Posterior cingulate gyrus (tissue), 11 donors: ENCODE results near the gene DCAF11.
"Not testable (repeated sequence)": the region's sequence is repeated elsewhere in the genome, so short reads cannot be mapped to it uniquely, and the experiment has no call there.

ENCODE experiments used
- DNase-seq, 10 donors: peaks; one replicate each; pipeline versions ENCODE4 v3.0.0 to v3.0.0-alpha.2; 2020 to 2021; ENCODE audit warnings: mixed read lengths in 3 of 10
- intact Hi-C: fragments of 100-400 bp; cut with DNase I; formaldehyde crosslinking; loops from one replicate; pipeline ENCODE4 v1.15.1; 2023

DCAF11 gene

DNA sequence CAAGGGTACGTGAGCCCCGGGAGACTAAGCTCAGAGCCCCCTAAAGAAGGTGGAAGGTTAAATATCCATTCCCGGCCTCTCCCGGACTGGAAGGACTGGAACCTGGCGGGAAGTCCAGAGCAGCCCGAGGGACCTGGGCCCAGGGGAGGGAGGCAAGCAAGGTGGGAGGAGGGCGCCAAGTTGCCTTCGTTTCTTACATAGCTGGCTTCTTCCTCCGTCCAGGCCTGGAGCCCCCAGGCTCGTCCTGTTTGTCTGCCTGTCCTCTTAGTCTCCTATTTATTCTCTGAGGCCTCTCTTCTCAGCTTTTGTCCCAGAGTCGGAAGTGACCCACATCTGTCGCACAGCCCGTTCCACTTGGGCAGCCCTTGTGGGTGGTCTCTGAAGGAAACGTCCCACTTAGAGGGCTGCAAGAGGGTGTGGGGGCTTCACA lies 19.7 kb upstream of the DCAF11 start:
- intact Hi-C loops: loop anchor here (5.0 kb wide), 1 partner anchor 43 kb away; the partner anchor contains the start of gene CARMIL3
- peak in 1 of 10 donors; percentile 67 for DNase-seq

- DNase-seq: peak in 3 of 10 donors; percentile 26 to 83 (median 81)
- intact Hi-C loops: no loop called here
These were observed 19.1 kb upstream of the DCAF11 start for GRCh38 chr14:24095271-24096068.

- intact Hi-C loops: no loop called here
- peak in 2 of 10 donors; percentile 24 to 55 for DNase-seq
These were observed 17.9 kb upstream of the DCAF11 start for GRCh38 chr14:24096545-24097181.

GRCh38 chr14:24098229-24098926 lies 16.2 kb upstream of the DCAF11 start:
- peak in 2 of 10 donors; percentile 54 to 65 for DNase-seq
- intact Hi-C loops: no loop called here

DNA sequence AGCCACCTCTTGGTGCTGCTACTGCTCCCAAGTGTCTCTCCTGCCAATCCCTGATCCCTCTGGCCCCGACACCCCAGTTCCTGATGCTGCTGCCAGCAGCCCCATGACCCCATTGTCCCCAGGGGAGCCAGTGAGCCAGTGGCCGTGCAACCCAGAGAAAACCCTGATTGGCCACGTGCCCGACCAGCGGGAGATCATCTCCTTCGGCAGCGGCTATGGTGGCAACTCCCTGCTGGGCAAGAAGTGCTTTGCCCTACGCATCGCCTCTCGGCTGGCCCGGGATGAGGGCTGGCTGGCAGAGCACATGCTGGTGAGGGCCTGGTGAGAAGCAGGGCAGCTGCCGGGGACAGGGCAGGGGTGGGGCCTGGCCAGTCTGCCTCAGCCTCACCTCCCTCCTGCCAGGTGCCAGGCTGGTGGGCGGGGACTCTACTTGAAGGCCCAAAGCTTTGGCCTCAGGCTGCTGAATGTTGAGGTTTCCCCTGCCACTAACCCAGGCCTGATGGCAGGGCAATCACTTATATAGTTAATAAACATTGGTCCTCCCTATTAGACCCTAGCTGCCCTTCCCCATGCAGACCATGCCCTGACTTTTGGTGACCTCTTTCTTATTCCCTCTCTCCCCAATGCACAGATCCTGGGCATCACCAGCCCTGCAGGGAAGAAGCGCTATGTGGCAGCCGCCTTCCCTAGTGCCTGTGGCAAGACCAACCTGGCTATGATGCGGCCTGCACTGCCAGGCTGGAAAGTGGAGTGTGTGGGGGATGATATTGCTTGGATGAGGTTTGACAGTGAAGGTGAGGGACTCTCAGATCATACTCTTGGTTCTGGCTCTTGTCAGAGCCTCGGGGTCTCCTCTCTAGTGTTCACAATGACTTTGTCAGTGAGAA lies 15.4 kb upstream of the DCAF11 start:
- DNase-seq: peak in 4 of 10 donors; percentile 17 to 80 (median 48)

GRCh38 chr14:24100197-24100981 lies 14.2 kb upstream of the DCAF11 start:
- intact Hi-C loops: no loop called here

More for the DNA sequence above, 15.4 kb upstream of the DCAF11 start:
- intact Hi-C loops: no loop called here

DNA sequence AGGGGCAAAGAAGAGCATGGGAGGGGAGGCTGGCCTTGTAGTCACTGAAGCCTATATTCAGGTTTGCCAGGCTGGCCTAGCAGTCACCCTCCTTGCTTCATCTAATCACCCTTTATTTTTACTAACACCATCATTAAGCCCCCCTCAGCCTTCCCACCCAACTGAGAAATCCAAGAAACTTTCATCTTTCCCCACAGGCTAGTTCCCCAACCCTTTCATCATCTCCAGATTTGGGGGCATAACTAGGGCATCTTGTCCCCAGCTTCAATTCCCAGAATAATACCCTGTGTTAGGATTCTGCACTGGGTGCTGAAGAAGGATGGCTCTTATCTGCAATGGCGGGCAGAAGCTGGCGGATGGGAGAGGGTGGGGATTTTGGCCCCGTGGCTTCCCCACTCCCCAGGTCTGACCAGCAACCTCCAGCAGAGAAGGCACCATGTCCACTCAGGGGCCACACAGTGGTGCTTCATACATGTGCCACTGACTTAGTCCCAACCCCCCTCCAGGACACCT lies 13.5 kb upstream of the DCAF11 start:
- DNase-seq: peak in 2 of 10 donors; percentile 7 to 12
- intact Hi-C loops: no loop called here

More at GRCh38 chr14:24100197-24100981, 14.2 kb upstream of the DCAF11 start:
- peak in 2 of 10 donors; percentile 2 to 9 for DNase-seq

DNA sequence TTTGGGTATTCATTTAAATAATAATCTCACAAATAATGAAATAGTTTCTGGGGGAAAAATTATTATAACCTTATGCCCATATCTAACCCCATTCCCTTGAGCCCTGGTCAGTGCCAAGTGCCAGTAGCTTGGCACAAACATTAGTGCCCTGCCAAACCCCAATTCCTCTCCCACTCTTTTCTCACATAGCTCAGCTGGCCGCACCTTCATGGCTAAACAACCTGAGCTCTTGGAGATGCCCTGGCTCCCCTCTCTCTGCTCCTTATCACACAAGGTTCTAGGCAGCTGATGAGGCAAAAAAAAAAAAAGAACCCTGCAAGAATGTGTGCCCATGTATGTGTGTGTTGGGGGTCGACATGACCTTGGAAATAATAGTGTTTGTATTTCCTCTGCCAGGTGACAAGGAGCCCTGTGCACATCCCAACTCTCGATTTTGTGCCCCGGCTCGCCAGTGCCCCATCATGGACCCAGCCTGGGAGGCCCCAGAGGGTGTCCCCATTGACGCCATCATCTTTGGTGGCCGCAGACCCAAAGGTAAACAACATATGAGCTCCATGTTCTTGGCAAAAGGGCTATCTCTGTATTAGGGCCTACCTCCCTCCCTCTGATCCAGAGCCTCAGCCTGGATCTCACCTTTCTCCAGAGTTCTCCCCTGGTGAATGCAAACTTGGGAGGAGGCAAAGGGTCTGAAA lies 12.1 kb upstream of the DCAF11 start:
- DNase-seq: peak in 3 of 10 donors; percentile 5 to 63 (median 52)
- intact Hi-C loops: no loop called here

DNA sequence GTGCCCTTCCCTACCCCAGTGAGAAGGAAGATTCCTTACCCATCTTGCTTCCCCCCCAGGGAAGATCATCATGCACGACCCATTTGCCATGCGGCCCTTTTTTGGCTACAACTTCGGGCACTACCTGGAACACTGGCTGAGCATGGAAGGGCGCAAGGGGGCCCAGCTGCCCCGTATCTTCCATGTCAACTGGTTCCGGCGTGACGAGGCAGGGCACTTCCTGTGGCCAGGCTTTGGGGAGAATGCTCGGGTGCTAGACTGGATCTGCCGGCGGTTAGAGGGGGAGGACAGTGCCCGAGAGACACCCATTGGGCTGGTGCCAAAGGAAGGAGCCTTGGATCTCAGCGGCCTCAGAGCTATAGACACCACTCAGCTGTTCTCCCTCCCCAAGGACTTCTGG lies 11.1 kb upstream of the DCAF11 start:
- DNase-seq: peak in 2 of 10 donors; percentile 33 to 62
- intact Hi-C loops: no loop called here

GRCh38 chr14:24105609-24106239 lies 8.9 kb upstream of the DCAF11 start:
- DNase-seq: peak in 1 of 10 donors; percentile 18
- intact Hi-C loops: not testable (repeated sequence)

GRCh38 chr14:24106672-24107271 lies 7.8 kb upstream of the DCAF11 start:
- DNase-seq: no peak
- intact Hi-C loops: no loop called here

DNA sequence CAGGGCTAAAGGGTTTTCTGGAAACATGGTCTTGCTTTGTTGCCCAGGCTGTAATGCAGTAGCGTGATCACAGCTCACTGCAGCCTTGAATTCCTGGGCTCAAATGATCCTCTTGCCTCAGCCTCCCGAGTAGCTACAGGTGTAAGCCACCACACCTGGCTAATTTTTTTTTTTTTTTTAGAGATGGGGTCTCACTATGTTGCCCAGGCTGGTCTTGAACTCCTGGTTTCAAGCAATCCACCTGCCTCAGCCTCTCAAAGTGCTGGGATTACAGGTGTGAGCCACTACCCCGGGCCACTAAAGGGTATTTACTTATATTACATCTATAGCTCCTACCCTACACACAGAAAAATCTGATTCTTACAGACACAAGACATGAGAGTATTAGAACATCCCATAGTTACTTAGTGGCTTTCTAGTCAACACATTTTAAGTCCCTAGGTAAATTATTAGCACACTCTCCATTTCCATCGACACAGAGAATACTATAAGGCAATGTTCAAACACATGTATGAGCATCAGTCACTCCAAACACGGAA lies 6.2 kb upstream of the DCAF11 start:
- intact Hi-C loops: no loop called here
- DNase-seq: no peak

DNA sequence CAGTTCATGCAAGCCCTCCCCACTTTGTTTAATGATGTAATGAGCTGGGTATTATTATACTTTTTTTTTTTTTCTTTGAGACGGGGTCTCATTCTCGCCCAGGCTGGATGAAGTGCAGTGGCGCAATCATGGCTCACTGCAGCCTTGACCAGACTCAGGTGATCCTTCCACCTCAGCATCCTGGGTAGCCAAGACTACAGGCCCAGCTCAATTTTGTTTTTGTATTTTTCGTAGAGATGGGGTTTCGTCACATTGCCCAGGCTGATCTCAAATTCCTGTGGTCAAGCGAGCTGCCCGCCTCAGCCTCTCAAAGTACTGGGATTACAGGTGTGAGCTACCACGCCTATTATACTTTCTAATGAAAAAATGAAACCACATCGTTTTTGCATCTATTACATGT lies 4.5 kb upstream of the DCAF11 start:
- intact Hi-C loops: no loop called here
- peak in 1 of 10 donors; percentile 34 for DNase-seq

GRCh38 chr14:24110523-24110922 lies 4.1 kb upstream of the DCAF11 start:
- no peak for DNase-seq

GRCh38 chr14:24113379-24113800 lies 1.2 kb upstream of the DCAF11 start:
- DNase-seq: peak in 1 of 10 donors; percentile 55

More at GRCh38 chr14:24110523-24110922, 4.1 kb upstream of the DCAF11 start:
- intact Hi-C loops: no loop called here

GRCh38 chr14:24113801-24114531 lies 611 bp upstream of the DCAF11 start:
- intact Hi-C loops: loop anchor here (1.0 to 2.0 kb wide), 3 partner anchors 27 to 47 kb away; partner anchors contain the start of genes EMC9, IRF9 and RNF31
- peak; percentile 63 to 96 (median 79) for DNase-seq

More at GRCh38 chr14:24113379-24113800, 1.2 kb upstream of the DCAF11 start:
- intact Hi-C loops: no loop called here
